Thoracic aorta (tissue), 2 donors: ENCODE results near the gene TLE3. TPM values are rescaled to one million over a fixed set of nuclear protein-coding genes. Genes with fewer than 3 reads are reported as not detected.
A peak's percentile ranks its signal among the peaks of the same experiment; 100 is the strongest.

ENCODE experiments used
- ATAC-seq: fragments of 150-250 bp; one replicate; pipeline ENCODE4 v1.8.0; 2017; ENCODE audit warnings: low read depth; ENCODE audit not compliant: insufficient number of reproducible peaks, low FRiP score
- DNase-seq: peaks from one replicate; pipeline ENCODE4 v3.0.0-alpha.2; 2020; ENCODE audit warnings: low spot score
- H3K27ac ChIP-seq, 2 donors: fragments of 200-600 bp; sonication (generic); 1 replicate in 1 of 2; 2 replicates in 1 of 2; pipeline ENCODE4 v1.5.1; 2016; ENCODE audit warnings: mild to moderate bottlenecking in 2 of 2, moderate library complexity in 2 of 2
- H3K27me3 ChIP-seq: fragments of 200-600 bp; sonication (generic); replicated peaks from 2 replicates; pipeline ENCODE4 v1.6.0; 2016; ENCODE audit warnings: mild to moderate bottlenecking; ENCODE audit not compliant: insufficient read depth
- H3K36me3 ChIP-seq: fragments of 200-600 bp; sonication (generic); one replicate; pipeline ENCODE4 v1.5.1; 2016
- H3K4me1 ChIP-seq, 2 donors: fragments of 200-600 bp; sonication (generic); 1 replicate in 1 of 2; 2 replicates in 1 of 2; pipeline versions ENCODE4 v1.5.1 to v1.6.0; 2016; ENCODE audit warnings: low read depth in 2 of 2, mild to moderate bottlenecking in 1 of 2; ENCODE audit not compliant: control insufficient read depth in 1 of 2
- H3K4me3 ChIP-seq: fragments of 200-600 bp; sonication (generic); 2 replicates; pipeline ENCODE4 v1.5.1; 2016; ENCODE audit warnings: mild to moderate bottlenecking
- H3K9me3 ChIP-seq: fragments of 200-600 bp; sonication (generic); 2 replicates; pipeline ENCODE4 v1.5.1; 2016
- total RNA-seq, 2 donors: library from RNA; depleted of rRNA; stranded (reverse); fragments of >200 nt; gene quantifications; one replicate each; pipeline versions ENCODE4 v1.1.0 to v1.2.3, GENCODE V29; 2016
- TF ChIP-seq, protein P1 (sequence below): fragments of 200-600 bp; sonication (generic); IDR thresholded peaks from one replicate; pipeline ENCODE4 v1.5.1; 2019; ENCODE audit warnings: antibody characterized with exemption

The TLE3 gene
- total RNA-seq, 2 donors from 2014 or later, result 78.3 to 124 TPM

GRCh38 chr15:70100474-70101341 lies 3.0 kb upstream of the TLE3 start:
- no peak for DNase-seq
- Histone ChIP-seq H3K27me3 (no peaks in the 10 kb centered on the region), H3K9me3 (no peaks in the 10 kb centered on the region), H3K27ac (no peak overlapping the region), H3K4me1 (peaks cover 13 to 32% of the 10 kb centered on the region in 2 donors), H3K36me3 (no peaks in the 10 kb centered on the region), H3K4me3 (peak overlapping the region; percentile 62)
- ATAC-seq, result no peak
- TF ChIP-seq, protein P1, sequence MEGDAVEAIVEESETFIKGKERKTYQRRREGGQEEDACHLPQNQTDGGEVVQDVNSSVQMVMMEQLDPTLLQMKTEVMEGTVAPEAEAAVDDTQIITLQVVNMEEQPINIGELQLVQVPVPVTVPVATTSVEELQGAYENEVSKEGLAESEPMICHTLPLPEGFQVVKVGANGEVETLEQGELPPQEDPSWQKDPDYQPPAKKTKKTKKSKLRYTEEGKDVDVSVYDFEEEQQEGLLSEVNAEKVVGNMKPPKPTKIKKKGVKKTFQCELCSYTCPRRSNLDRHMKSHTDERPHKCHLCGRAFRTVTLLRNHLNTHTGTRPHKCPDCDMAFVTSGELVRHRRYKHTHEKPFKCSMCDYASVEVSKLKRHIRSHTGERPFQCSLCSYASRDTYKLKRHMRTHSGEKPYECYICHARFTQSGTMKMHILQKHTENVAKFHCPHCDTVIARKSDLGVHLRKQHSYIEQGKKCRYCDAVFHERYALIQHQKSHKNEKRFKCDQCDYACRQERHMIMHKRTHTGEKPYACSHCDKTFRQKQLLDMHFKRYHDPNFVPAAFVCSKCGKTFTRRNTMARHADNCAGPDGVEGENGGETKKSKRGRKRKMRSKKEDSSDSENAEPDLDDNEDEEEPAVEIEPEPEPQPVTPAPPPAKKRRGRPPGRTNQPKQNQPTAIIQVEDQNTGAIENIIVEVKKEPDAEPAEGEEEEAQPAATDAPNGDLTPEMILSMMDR, result peak; percentile 32

DNA sequence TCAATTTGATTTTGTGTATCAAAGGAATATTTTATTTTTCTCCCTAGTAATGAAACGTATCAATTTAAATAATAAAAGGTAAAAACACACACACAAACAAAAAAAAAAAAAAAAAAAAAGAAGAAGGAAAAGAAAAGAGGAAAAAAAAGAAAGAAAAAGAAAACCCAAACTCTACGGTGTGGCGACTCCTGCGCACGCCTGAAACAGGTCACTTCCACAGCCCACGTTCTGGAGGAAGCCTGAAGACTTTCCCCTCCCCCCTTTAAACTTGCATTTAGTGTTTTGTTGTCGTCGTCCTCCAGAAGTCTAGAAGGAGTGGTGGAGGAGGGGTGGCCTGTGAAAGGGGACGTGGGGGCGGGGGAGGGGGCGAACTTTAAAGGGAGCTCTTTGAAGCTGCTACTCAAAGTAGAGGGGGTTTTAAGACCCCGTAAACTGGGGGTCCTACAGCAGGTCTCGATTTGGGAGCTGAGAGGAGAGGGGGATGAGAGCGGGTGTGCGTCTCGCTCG lies 2.3 kb upstream of the TLE3 start:
- H3K27me3 ChIP-seq, result no peaks in the 10 kb centered on the region
- H3K4me3 ChIP-seq, result peak overlapping the region; percentile 62
- peaks cover 13 to 35% of the 10 kb centered on the region in 2 donors for H3K4me1 ChIP-seq
- no peak for ATAC-seq
- H3K36me3 ChIP-seq, result no peaks in the 10 kb centered on the region
- TF ChIP-seq, protein P1, result no peak
- H3K27ac ChIP-seq, result no peak overlapping the region
- no peaks in the 10 kb centered on the region for H3K9me3 ChIP-seq
- DNase-seq, result no peak

- Histone ChIP-seq H3K4me1 (peaks cover 17 to 42% of the 10 kb centered on the region in 2 donors), H3K27ac (peak overlapping the region; percentile 93 to 96), H3K27me3 (no peaks in the 10 kb centered on the region), H3K4me3 (peak overlapping the region; percentile 94), H3K9me3 (no peaks in the 10 kb centered on the region), H3K36me3 (no peaks in the 10 kb centered on the region)
- DNase-seq, result peak; percentile 98
- TF ChIP-seq, protein P1, result no peak
- peak; percentile 66 for ATAC-seq
These were observed 1.6 kb upstream of the TLE3 start for GRCh38 chr15:70099167-70099966.

- Histone ChIP-seq H3K36me3 (no peaks in the 10 kb centered on the region), H3K9me3 (no peaks in the 10 kb centered on the region), H3K4me3 (peak overlapping the region; percentile 94), H3K27me3 (no peaks in the 10 kb centered on the region), H3K27ac (peak overlapping the region; percentile 93 to 96), H3K4me1 (peaks cover 23 to 49% of the 10 kb centered on the region in 2 donors)
- no peak for ATAC-seq
- TF ChIP-seq, protein P1, result peak; percentile 13
- DNase-seq, result no peak
These were observed 897 bp upstream of the TLE3 start for GRCh38 chr15:70098461-70099166.
